ENCODE results near the gene GGT6.

DNA sequence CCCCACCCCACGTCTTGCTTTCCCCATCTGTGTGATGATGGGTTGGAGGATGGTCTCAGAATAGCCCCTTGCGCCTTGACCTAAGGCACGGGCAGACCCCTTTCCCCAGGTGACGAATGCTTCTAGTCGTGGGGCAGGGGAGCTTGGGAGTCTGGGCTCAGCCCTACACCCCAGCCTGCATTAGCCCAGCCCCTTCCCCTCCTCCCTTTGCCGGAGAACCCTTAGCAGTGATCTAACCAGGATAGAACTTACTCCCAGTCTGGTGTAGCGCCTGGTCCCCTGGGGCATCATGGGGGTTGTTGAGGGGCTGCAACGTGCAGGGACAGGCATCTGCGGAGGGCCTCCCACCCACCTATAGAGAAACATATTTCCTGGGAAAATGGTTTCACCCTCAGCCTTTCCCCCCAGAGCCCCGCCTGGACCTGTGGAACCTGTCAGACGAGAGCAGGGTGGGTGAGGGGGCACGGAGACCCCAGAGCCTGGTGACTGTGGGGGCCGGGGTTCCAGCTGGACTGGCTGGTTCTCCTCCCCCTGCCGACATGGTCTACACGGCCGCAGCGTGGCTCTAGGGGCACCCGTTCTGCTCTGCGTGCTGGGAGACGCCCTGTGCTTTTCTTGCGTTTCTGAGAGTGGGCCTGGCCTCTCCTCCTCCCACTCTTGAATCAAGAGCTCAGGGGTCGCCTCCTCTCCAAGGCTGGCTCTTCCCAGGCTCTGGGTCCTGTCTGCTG is 28.7 kb upstream of the GGT6 start:
- TF ChIP-seq POLR2A (IDR thresholded peaks at IDR 0.05): no peak
- TF ChIP-seq, protein P1, sequence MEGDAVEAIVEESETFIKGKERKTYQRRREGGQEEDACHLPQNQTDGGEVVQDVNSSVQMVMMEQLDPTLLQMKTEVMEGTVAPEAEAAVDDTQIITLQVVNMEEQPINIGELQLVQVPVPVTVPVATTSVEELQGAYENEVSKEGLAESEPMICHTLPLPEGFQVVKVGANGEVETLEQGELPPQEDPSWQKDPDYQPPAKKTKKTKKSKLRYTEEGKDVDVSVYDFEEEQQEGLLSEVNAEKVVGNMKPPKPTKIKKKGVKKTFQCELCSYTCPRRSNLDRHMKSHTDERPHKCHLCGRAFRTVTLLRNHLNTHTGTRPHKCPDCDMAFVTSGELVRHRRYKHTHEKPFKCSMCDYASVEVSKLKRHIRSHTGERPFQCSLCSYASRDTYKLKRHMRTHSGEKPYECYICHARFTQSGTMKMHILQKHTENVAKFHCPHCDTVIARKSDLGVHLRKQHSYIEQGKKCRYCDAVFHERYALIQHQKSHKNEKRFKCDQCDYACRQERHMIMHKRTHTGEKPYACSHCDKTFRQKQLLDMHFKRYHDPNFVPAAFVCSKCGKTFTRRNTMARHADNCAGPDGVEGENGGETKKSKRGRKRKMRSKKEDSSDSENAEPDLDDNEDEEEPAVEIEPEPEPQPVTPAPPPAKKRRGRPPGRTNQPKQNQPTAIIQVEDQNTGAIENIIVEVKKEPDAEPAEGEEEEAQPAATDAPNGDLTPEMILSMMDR (IDR thresholded peaks at IDR 0.05): no peak
- TF ChIP-seq EP300 (IDR thresholded peaks at IDR 0.05): no peak

Measured in tibial nerve (tissue), 4 donors.